GM23338 (cell line): ENCODE data around the gene STK38L. TPM values are rescaled to one million over a fixed set of nuclear protein-coding genes. Genes with fewer than 3 reads are reported as not detected.

Experiments used
- ATAC-seq: fragments of 200-7000 bp; cut with Tn5 transposase; 3 replicates; pipeline ENCODE4 v1.9.1; 2020
- DNase-seq: peaks from one replicate; pipeline ENCODE4 v3.0.0-alpha.2; 2015; ENCODE audit warnings: low spot score
- H2AFZ ChIP-seq: fragments of 200-600 bp; sonication (generic); 2 replicates; pipeline ENCODE4 v1.8.0; 2016; ENCODE audit warnings: antibody characterized with exemption, mild to moderate bottlenecking, moderate library complexity
- H3F3A ChIP-seq: fragments of 200-600 bp; sonication (generic); replicated peaks from 2 replicates; pipeline ENCODE4 v1.8.0; 2017; ENCODE audit warnings: antibody characterized with exemption, mixed run types, low read depth
- H3K27ac ChIP-seq: fragments of 200-600 bp; sonication (generic); 2 replicates; pipeline ENCODE4 v1.6.1; 2016; ENCODE audit warnings: low read depth
- H3K27me3 ChIP-seq: fragments of 200-600 bp; sonication (generic); 2 replicates; pipeline ENCODE4 v1.8.0; 2016; ENCODE audit warnings: mild to moderate bottlenecking, mixed run types, moderate library complexity; ENCODE audit not compliant: insufficient read depth
- H3K36me3 ChIP-seq: fragments of 200-600 bp; sonication (generic); 2 replicates; pipeline ENCODE4 v1.8.0; 2016; ENCODE audit warnings: mild to moderate bottlenecking; ENCODE audit not compliant: insufficient read depth
- H3K4me1 ChIP-seq: fragments of 200-600 bp; sonication (generic); 2 replicates; pipeline ENCODE4 v1.8.0; 2016; ENCODE audit warnings: mild to moderate bottlenecking, moderate library complexity; ENCODE audit not compliant: insufficient read depth
- H3K4me2 ChIP-seq: fragments of 200-600 bp; sonication (generic); 2 replicates; pipeline ENCODE4 v1.7.1; 2017; ENCODE audit warnings: mixed run types
- H3K4me3 ChIP-seq: fragments of 200-600 bp; sonication (generic); 2 replicates; pipeline ENCODE4 v1.6.1; 2016; ENCODE audit warnings: mixed run types
- H3K79me2 ChIP-seq: fragments of 200-600 bp; sonication (generic); replicated peaks from 2 replicates; pipeline ENCODE4 v1.8.0; 2017; ENCODE audit warnings: mild to moderate bottlenecking; ENCODE audit not compliant: insufficient read depth
- H3K9me2 ChIP-seq: fragments of 200-600 bp; sonication (generic); 2 replicates; pipeline ENCODE4 v1.8.0; 2017; ENCODE audit not compliant: insufficient read depth
- H4K20me1 ChIP-seq: fragments of 200-600 bp; sonication (generic); replicated peaks from 2 replicates; pipeline ENCODE4 v1.8.0; 2017; ENCODE audit warnings: mild to moderate bottlenecking; ENCODE audit not compliant: insufficient read depth
- H3K27ac Mint-ChIP-seq: 2 replicates; pipeline ENCODE4 v1.8.0; 2020; ENCODE audit warnings: inconsistent platforms, mild to moderate bottlenecking, moderate library complexity, mixed read lengths
- H3K27me3 Mint-ChIP-seq: 3 replicates; pipeline ENCODE4 v1.8.0; 2022; ENCODE audit warnings: low read depth, mild to moderate bottlenecking, moderate library complexity, mixed read lengths, inconsistent platforms; ENCODE audit not compliant: insufficient read depth, poor library complexity
- H3K36me3 Mint-ChIP-seq: 3 replicates; pipeline ENCODE4 v1.8.0; 2021; ENCODE audit warnings: low read depth, mild to moderate bottlenecking, inconsistent platforms, moderate library complexity, mixed read lengths
- H3K4me1 Mint-ChIP-seq: 3 replicates; pipeline ENCODE4 v1.8.0; 2020; ENCODE audit warnings: mild to moderate bottlenecking, inconsistent platforms, mixed read lengths
- H3K4me3 Mint-ChIP-seq: 3 replicates; pipeline ENCODE4 v1.8.0; 2021; ENCODE audit warnings: moderate library complexity, mild to moderate bottlenecking, inconsistent platforms, mixed read lengths
- H3K9me3 Mint-ChIP-seq: 3 replicates; pipeline ENCODE4 v1.8.0; 2020; ENCODE audit warnings: moderate library complexity, mild to moderate bottlenecking, inconsistent platforms, mixed read lengths
- CREB1 ChIP-seq: fragments of 250-450 bp; sonication (Bioruptor Pico); IDR thresholded peaks from 2 replicates; pipeline ENCODE4 v1.5.0; 2020; ENCODE audit warnings: low read depth, mild to moderate bottlenecking, moderate library complexity
- ETS1 ChIP-seq: IDR thresholded peaks from 2 replicates; pipeline ENCODE4 v1.6.1; 2016; ENCODE audit warnings: antibody characterized with exemption
- EZH2 ChIP-seq: fragments of 200-600 bp; sonication (generic); IDR thresholded peaks from one replicate; pipeline ENCODE4 v1.8.0; 2017; ENCODE audit warnings: antibody characterized with exemption, mild to moderate bottlenecking, low read depth; ENCODE audit not compliant: unreplicated experiment
- EZH2phosphoT487 ChIP-seq: fragments of 200-600 bp; sonication (generic); IDR thresholded peaks from one replicate; pipeline ENCODE4 v1.8.1; 2018; ENCODE audit warnings: antibody characterized with exemption; ENCODE audit not compliant: unreplicated experiment
- JUNB ChIP-seq: IDR thresholded peaks from one replicate; pipeline ENCODE4 v1.6.1; 2016; ENCODE audit warnings: antibody characterized with exemption; ENCODE audit not compliant: unreplicated experiment
- POLR2AphosphoS5 ChIP-seq: IDR thresholded peaks from 2 replicates; pipeline ENCODE4 v1.6.1; 2016; ENCODE audit warnings: antibody characterized with exemption, low read depth
- REST ChIP-seq: IDR thresholded peaks from one replicate; pipeline ENCODE4 v1.6.1; 2018; ENCODE audit warnings: antibody characterized with exemption; ENCODE audit not compliant: unreplicated experiment
- polyA plus RNA-seq: library from polyadenylated mRNA; unstranded; fragments of >200 nt; fragmentation: Nextera tagmentation; extraction: Ambion mirVana; gene quantifications from 2 replicates; pipeline ENCODE4 v1.2.1, GENCODE V29; 2016
- total RNA-seq: library from RNA; depleted of rRNA; stranded (reverse); fragments of >200 nt; shearing (Covaris generic); gene quantifications from 2 replicates; pipeline ENCODE4 v1.2.3, GENCODE V29; 2014
- TF ChIP-seq, protein P1 (sequence below), 2 experiments: fragments of 200-600 bp in 1 of 2; sonication (generic) in 1 of 2; conservative IDR thresholded peaks; 2 replicates each; pipeline versions ENCODE4 v1.5.1 to v1.6.1; 2016 to 2017; ENCODE audit warnings: antibody characterized with exemption in 2 of 2, low read depth in 2 of 2, mild to moderate bottlenecking in 2 of 2, moderate library complexity in 1 of 2
- TF ChIP-seq, protein P2 (sequence below): fragments of 250-450 bp; sonication (Bioruptor Pico); IDR thresholded peaks from 2 replicates; pipeline ENCODE4 v1.5.0; 2020; ENCODE audit warnings: mild to moderate bottlenecking, moderate library complexity

The STK38L gene
- total and polyA plus RNA-seq, 2 experiments from 2014 or later = 28.9 to 56.5 TPM

GRCh38 chr12:27212861-27213260 is 31.2 kb upstream of the STK38L start:
- Histone ChIP-seq H4K20me1 (no peaks in the 10 kb centered on the region), H3K4me2 (no peak overlapping the region), H3K27me3 (no peaks in the 10 kb centered on the region), H2AFZ (no peak overlapping the region), H3K9me2 (no peaks in the 10 kb centered on the region), H3K4me3 (no peak overlapping the region), H3K27ac (no peak overlapping the region), H3K4me1 (no peaks in the 10 kb centered on the region), H3K36me3 (no peaks in the 10 kb centered on the region), H3F3A (no peaks in the 10 kb centered on the region), H3K79me2 (no peaks in the 10 kb centered on the region)
- no peak for DNase-seq
- Mint-ChIP-seq H3K4me3 (no peak overlapping the region), H3K27ac (no peak overlapping the region), H3K27me3 (peaks cover 2% of the 10 kb centered on the region), H3K4me1 (no peaks in the 10 kb centered on the region), H3K36me3 (no peaks in the 10 kb centered on the region; the same call in 2 of the 3 replicates), H3K9me3 (peaks cover 15% of the 10 kb centered on the region; the same call in 2 of the 3 replicates)
- no peak for ATAC-seq
- TF ChIP-seq CREB1 (CRISPR knock-in tag) (no peak), POLR2AphosphoS5 (no peak), JUNB (no peak)

- no peaks in the 10 kb centered on the region for H3K79me2 ChIP-seq
- no peak overlapping the region for H3K4me2 ChIP-seq
- Mint-ChIP-seq H3K27ac (no peak overlapping the region), H3K9me3 (peaks cover 15% of the 10 kb centered on the region; the same call in 2 of the 3 replicates), H3K4me1 (no peaks in the 10 kb centered on the region), H3K4me3 (no peak overlapping the region), H3K36me3 (no peaks in the 10 kb centered on the region; the same call in 2 of the 3 replicates), H3K27me3 (peaks cover 2% of the 10 kb centered on the region)
- no peak overlapping the region for H3K27ac ChIP-seq
- DNase-seq (no peak), ATAC-seq (no peak)
- no peak overlapping the region for H2AFZ ChIP-seq
- H3K27me3 ChIP-seq = no peaks in the 10 kb centered on the region
- H3F3A ChIP-seq = no peaks in the 10 kb centered on the region
- no peaks in the 10 kb centered on the region for H3K36me3 ChIP-seq
- no peaks in the 10 kb centered on the region for H3K4me1 ChIP-seq
- no peaks in the 10 kb centered on the region for H4K20me1 ChIP-seq
- H3K9me2 ChIP-seq = no peaks in the 10 kb centered on the region
- no peak overlapping the region for H3K4me3 ChIP-seq
- TF ChIP-seq POLR2AphosphoS5 (no peak), REST (no peak), JUNB (no peak), EZH2 (no peak), ETS1 (no peak), EZH2phosphoT487 (no peak)
- TF ChIP-seq, protein P1, sequence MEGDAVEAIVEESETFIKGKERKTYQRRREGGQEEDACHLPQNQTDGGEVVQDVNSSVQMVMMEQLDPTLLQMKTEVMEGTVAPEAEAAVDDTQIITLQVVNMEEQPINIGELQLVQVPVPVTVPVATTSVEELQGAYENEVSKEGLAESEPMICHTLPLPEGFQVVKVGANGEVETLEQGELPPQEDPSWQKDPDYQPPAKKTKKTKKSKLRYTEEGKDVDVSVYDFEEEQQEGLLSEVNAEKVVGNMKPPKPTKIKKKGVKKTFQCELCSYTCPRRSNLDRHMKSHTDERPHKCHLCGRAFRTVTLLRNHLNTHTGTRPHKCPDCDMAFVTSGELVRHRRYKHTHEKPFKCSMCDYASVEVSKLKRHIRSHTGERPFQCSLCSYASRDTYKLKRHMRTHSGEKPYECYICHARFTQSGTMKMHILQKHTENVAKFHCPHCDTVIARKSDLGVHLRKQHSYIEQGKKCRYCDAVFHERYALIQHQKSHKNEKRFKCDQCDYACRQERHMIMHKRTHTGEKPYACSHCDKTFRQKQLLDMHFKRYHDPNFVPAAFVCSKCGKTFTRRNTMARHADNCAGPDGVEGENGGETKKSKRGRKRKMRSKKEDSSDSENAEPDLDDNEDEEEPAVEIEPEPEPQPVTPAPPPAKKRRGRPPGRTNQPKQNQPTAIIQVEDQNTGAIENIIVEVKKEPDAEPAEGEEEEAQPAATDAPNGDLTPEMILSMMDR (conservative IDR thresholded peaks at IDR 0.05; ENCODE audit: low read depth in 2 of 2) = no peak
- TF ChIP-seq, protein P2, sequence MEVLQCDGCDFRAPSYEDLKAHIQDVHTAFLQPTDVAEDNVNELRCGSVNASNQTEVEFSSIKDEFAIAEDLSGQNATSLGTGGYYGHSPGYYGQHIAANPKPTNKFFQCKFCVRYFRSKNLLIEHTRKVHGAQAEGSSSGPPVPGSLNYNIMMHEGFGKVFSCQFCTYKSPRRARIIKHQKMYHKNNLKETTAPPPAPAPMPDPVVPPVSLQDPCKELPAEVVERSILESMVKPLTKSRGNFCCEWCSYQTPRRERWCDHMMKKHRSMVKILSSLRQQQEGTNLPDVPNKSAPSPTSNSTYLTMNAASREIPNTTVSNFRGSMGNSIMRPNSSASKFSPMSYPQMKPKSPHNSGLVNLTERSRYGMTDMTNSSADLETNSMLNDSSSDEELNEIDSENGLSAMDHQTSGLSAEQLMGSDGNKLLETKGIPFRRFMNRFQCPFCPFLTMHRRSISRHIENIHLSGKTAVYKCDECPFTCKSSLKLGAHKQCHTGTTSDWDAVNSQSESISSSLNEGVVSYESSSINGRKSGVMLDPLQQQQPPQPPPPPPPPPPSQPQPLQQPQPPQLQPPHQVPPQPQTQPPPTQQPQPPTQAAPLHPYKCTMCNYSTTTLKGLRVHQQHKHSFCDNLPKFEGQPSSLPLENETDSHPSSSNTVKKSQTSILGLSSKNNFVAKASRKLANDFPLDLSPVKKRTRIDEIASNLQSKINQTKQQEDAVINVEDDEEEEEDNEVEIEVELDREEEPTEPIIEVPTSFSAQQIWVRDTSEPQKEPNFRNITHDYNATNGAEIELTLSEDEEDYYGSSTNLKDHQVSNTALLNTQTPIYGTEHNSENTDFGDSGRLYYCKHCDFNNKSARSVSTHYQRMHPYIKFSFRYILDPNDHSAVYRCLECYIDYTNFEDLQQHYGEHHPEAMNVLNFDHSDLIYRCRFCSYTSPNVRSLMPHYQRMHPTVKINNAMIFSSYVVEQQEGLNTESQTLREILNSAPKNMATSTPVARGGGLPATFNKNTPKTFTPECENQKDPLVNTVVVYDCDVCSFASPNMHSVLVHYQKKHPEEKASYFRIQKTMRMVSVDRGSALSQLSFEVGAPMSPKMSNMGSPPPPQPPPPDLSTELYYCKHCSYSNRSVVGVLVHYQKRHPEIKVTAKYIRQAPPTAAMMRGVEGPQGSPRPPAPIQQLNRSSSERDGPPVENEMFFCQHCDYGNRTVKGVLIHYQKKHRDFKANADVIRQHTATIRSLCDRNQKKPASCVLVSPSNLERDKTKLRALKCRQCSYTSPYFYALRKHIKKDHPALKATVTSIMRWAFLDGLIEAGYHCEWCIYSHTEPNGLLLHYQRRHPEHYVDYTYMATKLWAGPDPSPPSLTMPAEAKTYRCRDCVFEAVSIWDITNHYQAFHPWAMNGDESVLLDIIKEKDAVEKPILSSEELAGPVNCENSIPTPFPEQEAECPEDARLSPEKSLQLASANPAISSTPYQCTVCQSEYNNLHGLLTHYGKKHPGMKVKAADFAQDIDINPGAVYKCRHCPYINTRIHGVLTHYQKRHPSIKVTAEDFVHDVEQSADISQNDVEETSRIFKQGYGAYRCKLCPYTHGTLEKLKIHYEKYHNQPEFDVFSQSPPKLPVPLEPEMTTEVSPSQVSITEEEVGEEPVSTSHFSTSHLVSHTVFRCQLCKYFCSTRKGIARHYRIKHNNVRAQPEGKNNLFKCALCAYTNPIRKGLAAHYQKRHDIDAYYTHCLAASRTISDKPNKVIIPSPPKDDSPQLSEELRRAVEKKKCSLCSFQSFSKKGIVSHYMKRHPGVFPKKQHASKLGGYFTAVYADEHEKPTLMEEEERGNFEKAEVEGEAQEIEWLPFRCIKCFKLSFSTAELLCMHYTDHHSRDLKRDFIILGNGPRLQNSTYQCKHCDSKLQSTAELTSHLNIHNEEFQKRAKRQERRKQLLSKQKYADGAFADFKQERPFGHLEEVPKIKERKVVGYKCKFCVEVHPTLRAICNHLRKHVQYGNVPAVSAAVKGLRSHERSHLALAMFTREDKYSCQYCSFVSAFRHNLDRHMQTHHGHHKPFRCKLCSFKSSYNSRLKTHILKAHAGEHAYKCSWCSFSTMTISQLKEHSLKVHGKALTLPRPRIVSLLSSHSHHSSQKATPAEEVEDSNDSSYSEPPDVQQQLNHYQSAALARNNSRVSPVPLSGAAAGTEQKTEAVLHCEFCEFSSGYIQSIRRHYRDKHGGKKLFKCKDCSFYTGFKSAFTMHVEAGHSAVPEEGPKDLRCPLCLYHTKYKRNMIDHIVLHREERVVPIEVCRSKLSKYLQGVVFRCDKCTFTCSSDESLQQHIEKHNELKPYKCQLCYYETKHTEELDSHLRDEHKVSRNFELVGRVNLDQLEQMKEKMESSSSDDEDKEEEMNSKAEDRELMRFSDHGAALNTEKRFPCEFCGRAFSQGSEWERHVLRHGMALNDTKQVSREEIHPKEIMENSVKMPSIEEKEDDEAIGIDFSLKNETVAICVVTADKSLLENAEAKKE (CRISPR knock-in tag) = no peak
Measured at GRCh38 chr12:27213304-27213703, 30.8 kb upstream of the STK38L start.
